Body of pancreas (tissue), 4 donors: Measurements from ENCODE around the gene MYL4.

Experiments used
- CTCF ChIP-seq, 7 experiments: fragments of 450-650 bp in 4 of 7; fragments of 200-600 bp in 3 of 7; sonication (generic) in 3 of 7; IDR thresholded peaks; one replicate each; pipeline ENCODE4 v1.5.1; 2016 to 2019; ENCODE audit warnings: antibody characterized with exemption in 7 of 7
- POLR2A ChIP-seq, 3 donors: fragments of 450-650 bp; IDR thresholded peaks; one replicate each; pipeline ENCODE4 v1.6.1; 2016; ENCODE audit warnings: antibody characterized with exemption in 3 of 3, mild to moderate bottlenecking in 2 of 3

- TF ChIP-seq CTCF (IDR thresholded peaks at IDR 0.05) (no peak), POLR2A (IDR thresholded peaks at IDR 0.05) (no peak)
Measured at GRCh38 chr17:47239619-47239966, 30.4 kb downstream of the MYL4 start.
